Keratinocyte (primary cell): ENCODE results near the gene RIT2. TPM values are rescaled to one million over a fixed set of nuclear protein-coding genes. Genes with fewer than 3 reads are reported as not detected.

ENCODE experiments used
- DNase-seq: peaks from one replicate; pipeline ENCODE4 v3.0.0-alpha.2; 2011; ENCODE audit warnings: low read depth, missing footprints, low spot score
- FAIRE-seq: peaks from 2 replicates; lab custom pipeline; 2011; peaks lifted over from hg19 to GRCh38; lab: Jason Lieb, UNC
- H2AFZ ChIP-seq: 2 replicates; pipeline ENCODE4 v1.6.0; 2012; ENCODE audit warnings: low read length, control low read depth, inconsistent platforms; ENCODE audit not compliant: control insufficient read depth
- H3K27ac ChIP-seq: 2 replicates; pipeline ENCODE4 v1.5.1; 2011; ENCODE audit warnings: low read length; ENCODE audit not compliant: control insufficient read depth, insufficient read depth
- H3K27me3 ChIP-seq: 3 replicates; pipeline ENCODE4 v1.6.0; 2011; ENCODE audit warnings: low read length; ENCODE audit not compliant: control insufficient read depth, insufficient read depth; ENCODE audit errors: extremely low read depth
- H3K36me3 ChIP-seq, 2 experiments: 2 replicates in 1 of 2; 3 replicates in 1 of 2; pipeline ENCODE4 v1.5.1; 2011; ENCODE audit warnings: low read length in 2 of 2, mild to moderate bottlenecking in 1 of 2; ENCODE audit not compliant: control insufficient read depth in 2 of 2, insufficient read depth in 2 of 2; ENCODE audit errors: extremely low read depth in 1 of 2
- H3K4me1 ChIP-seq: 3 replicates; pipeline ENCODE4 v1.5.1; 2011; ENCODE audit warnings: low read length; ENCODE audit not compliant: control insufficient read depth, insufficient read depth; ENCODE audit errors: extremely low read depth
- H3K4me2 ChIP-seq: 3 replicates; pipeline ENCODE4 v1.6.0; 2011; ENCODE audit warnings: low read depth, low read length; ENCODE audit not compliant: control insufficient read depth, insufficient read depth; ENCODE audit errors: extremely low read depth
- H3K4me3 ChIP-seq, 3 experiments: fragments of 200-600 bp in 1 of 3; sonication (generic) in 1 of 3; 2 replicates in 2 of 3; 3 replicates in 1 of 3; pipeline ENCODE4 v1.5.1; 2011 to 2016; ENCODE audit warnings: low read length in 3 of 3, mild to moderate bottlenecking in 3 of 3, control low read depth in 2 of 3, inconsistent platforms in 1 of 3, low read depth in 1 of 3, mixed read lengths in 1 of 3, mixed run types in 1 of 3, moderate library complexity in 1 of 3; ENCODE audit not compliant: control insufficient read depth in 2 of 3, insufficient read depth in 2 of 3; ENCODE audit errors: extremely low read depth in 1 of 3
- H3K79me2 ChIP-seq: 2 replicates; pipeline ENCODE4 v1.6.0; 2012; ENCODE audit warnings: low read length; ENCODE audit not compliant: control insufficient read depth, insufficient read depth
- H3K9ac ChIP-seq: 3 replicates; pipeline ENCODE4 v1.6.0; 2011; ENCODE audit warnings: low read length; ENCODE audit not compliant: control insufficient read depth, insufficient read depth; ENCODE audit errors: extremely low read depth
- H3K9me1 ChIP-seq: 3 replicates; pipeline ENCODE4 v1.6.0; 2011; ENCODE audit warnings: low read length; ENCODE audit not compliant: control insufficient read depth, insufficient read depth; ENCODE audit errors: extremely low read depth
- H3K9me3 ChIP-seq: 2 replicates; pipeline ENCODE4 v1.5.1; 2012; ENCODE audit warnings: low read depth, low read length; ENCODE audit not compliant: control insufficient read depth
- H4K20me1 ChIP-seq: 3 replicates; pipeline ENCODE4 v1.6.0; 2011; ENCODE audit warnings: low read length; ENCODE audit not compliant: control insufficient read depth, insufficient read depth; ENCODE audit errors: extremely low read depth
- CTCF ChIP-seq, 3 experiments: IDR thresholded peaks in 1 of 3; conservative IDR thresholded peaks in 1 of 3; optimal IDR thresholded peaks in 1 of 3; 2 replicates in 2 of 3; 3 replicates in 1 of 3; pipeline versions ENCODE3 to v1.5.1; 2011; ENCODE audit warnings: low read length in 3 of 3, mild to moderate bottlenecking in 3 of 3, moderate library complexity in 2 of 3, control low read depth in 1 of 3, inconsistent platforms in 1 of 3; ENCODE audit not compliant: insufficient read depth in 2 of 3; ENCODE audit errors: extremely low read depth in 1 of 3
- EZH2 ChIP-seq: IDR thresholded peaks from one replicate; pipeline ENCODE4 v1.6.1; 2012; ENCODE audit warnings: inconsistent platforms, mild to moderate bottlenecking, low read length, moderate library complexity
- dilution Hi-C: fragments of 300-500 bp; cut with MboI; formaldehyde crosslinking; loops from one replicate; pipeline ENCODE4 v1.7.0; 2020; ENCODE audit warnings: low sequenced_read_pairs; ENCODE audit not compliant: extremely low pct_ligation_motif_present
- polyA plus RNA-seq, 5 experiments: library from polyadenylated mRNA; depleted of rRNA in 3 of 5; stranded (reverse) in 3 of 5; stranded (forward) in 1 of 5; unstranded in 1 of 5; fragments of >200 nt; gene quantifications; 1 replicate in 1 of 5; 2 replicates in 3 of 5; 3 replicates in 1 of 5; pipeline versions ENCODE4 v1.2.1 to v1.2.3, GENCODE V29; 2011 to 2012; ENCODE audit warnings: missing spikeins in 2 of 5, low read depth in 1 of 5, low replicate concordance in 1 of 5

The RIT2 gene
- polyA plus RNA-seq, 1 donor (not counting 4 experiments of a cell fraction or from before 2014, with no cell fraction given), result not detected

GRCh38 chr18:43160509-43160908 lies 45.0 kb upstream of the RIT2 start:
- no peak for DNase-seq
- no peaks in the 10 kb centered on the region for H3K4me1 ChIP-seq
- TF ChIP-seq EZH2 (no peak), CTCF (optimal IDR thresholded peaks at IDR 0.05 in 1 of 3, IDR thresholded peaks at IDR 0.05 in 1 of 3, conservative IDR thresholded peaks at IDR 0.05 in 1 of 3; ENCODE audit: extremely low read depth in 1 of 3, insufficient read depth in 2 of 3, low read length in 3 of 3) (no peak)
- no peak overlapping the region for H2AFZ ChIP-seq
- no peak overlapping the region for H3K4me3 ChIP-seq
- H3K9me1 ChIP-seq, result no peaks in the 10 kb centered on the region
- no peaks in the 10 kb centered on the region for H3K79me2 ChIP-seq
- H3K27me3 ChIP-seq, result no peaks in the 10 kb centered on the region
- FAIRE-seq, result no peak
- H4K20me1 ChIP-seq, result no peaks in the 10 kb centered on the region
- H3K36me3 ChIP-seq, result no peaks in the 10 kb centered on the region
- H3K9ac ChIP-seq, result no peak overlapping the region
- H3K9me3 ChIP-seq, result no peaks in the 10 kb centered on the region
- no peak overlapping the region for H3K27ac ChIP-seq
- dilution Hi-C loops, result no loop called here
- no peak overlapping the region for H3K4me2 ChIP-seq

GRCh38 chr18:43159926-43160325 lies 44.4 kb upstream of the RIT2 start:
- Histone ChIP-seq H3K4me3 (no peak overlapping the region), H3K27me3 (no peaks in the 10 kb centered on the region), H4K20me1 (no peaks in the 10 kb centered on the region), H3K9me1 (no peaks in the 10 kb centered on the region), H3K9me3 (no peaks in the 10 kb centered on the region), H3K4me2 (no peak overlapping the region), H3K4me1 (no peaks in the 10 kb centered on the region), H3K9ac (no peak overlapping the region), H2AFZ (no peak overlapping the region), H3K36me3 (no peaks in the 10 kb centered on the region), H3K79me2 (no peaks in the 10 kb centered on the region), H3K27ac (no peak overlapping the region)
- TF ChIP-seq CTCF (optimal IDR thresholded peaks at IDR 0.05 in 1 of 3, IDR thresholded peaks at IDR 0.05 in 1 of 3, conservative IDR thresholded peaks at IDR 0.05 in 1 of 3; ENCODE audit: extremely low read depth in 1 of 3, insufficient read depth in 2 of 3, low read length in 3 of 3) (no peak), EZH2 (no peak)
- dilution Hi-C loops, result no loop called here
- DNase-seq (no peak), FAIRE-seq (no peak)
